PFSK-1 (cell line): ENCODE data around the gene SKI.

ENCODE experiments used
- FOXP2 ChIP-seq: optimal IDR thresholded peaks from 2 replicates; pipeline ENCODE3; 2011; ENCODE audit warnings: borderline replicate concordance, control low read depth, inconsistent platforms; ENCODE audit not compliant: insufficient read depth; ENCODE audit errors: extremely low read length, extremely low read depth
- POLR2AphosphoS5 ChIP-seq: IDR thresholded peaks from 2 replicates; pipeline ENCODE4 v1.6.1; 2012; ENCODE audit warnings: low read depth, mild to moderate bottlenecking, control low read depth, low read length, moderate library complexity
- SIN3A ChIP-seq: IDR thresholded peaks from 2 replicates; pipeline ENCODE4 v1.6.1; 2012; ENCODE audit warnings: mild to moderate bottlenecking, low read length, moderate library complexity, borderline replicate concordance; ENCODE audit not compliant: insufficient read depth
- TAF1 ChIP-seq: IDR thresholded peaks from 2 replicates; pipeline ENCODE4 v1.6.1; 2012; ENCODE audit warnings: low read length, control low read depth, borderline replicate concordance; ENCODE audit not compliant: insufficient read depth
- TF ChIP-seq, protein P1 (sequence below), 2 experiments: IDR thresholded peaks; 2 replicates each; pipeline versions ENCODE4 v1.6.1 to v1.8.0; 2011 to 2012; ENCODE audit warnings: low read depth in 2 of 2, low read length in 2 of 2, control low read depth in 1 of 2, inconsistent platforms in 1 of 2, mild to moderate bottlenecking in 1 of 2, moderate library complexity in 1 of 2; ENCODE audit not compliant: insufficient read depth in 1 of 2

Gene SKI

GRCh38 chr1:2257245-2257627, 29.1 kb downstream of the SKI start:
- no peak for TF ChIP-seq POLR2AphosphoS5
- no peak for TF ChIP-seq SIN3A
- TF ChIP-seq TAF1: no peak
- TF ChIP-seq FOXP2: no peak
- TF ChIP-seq, protein P1, sequence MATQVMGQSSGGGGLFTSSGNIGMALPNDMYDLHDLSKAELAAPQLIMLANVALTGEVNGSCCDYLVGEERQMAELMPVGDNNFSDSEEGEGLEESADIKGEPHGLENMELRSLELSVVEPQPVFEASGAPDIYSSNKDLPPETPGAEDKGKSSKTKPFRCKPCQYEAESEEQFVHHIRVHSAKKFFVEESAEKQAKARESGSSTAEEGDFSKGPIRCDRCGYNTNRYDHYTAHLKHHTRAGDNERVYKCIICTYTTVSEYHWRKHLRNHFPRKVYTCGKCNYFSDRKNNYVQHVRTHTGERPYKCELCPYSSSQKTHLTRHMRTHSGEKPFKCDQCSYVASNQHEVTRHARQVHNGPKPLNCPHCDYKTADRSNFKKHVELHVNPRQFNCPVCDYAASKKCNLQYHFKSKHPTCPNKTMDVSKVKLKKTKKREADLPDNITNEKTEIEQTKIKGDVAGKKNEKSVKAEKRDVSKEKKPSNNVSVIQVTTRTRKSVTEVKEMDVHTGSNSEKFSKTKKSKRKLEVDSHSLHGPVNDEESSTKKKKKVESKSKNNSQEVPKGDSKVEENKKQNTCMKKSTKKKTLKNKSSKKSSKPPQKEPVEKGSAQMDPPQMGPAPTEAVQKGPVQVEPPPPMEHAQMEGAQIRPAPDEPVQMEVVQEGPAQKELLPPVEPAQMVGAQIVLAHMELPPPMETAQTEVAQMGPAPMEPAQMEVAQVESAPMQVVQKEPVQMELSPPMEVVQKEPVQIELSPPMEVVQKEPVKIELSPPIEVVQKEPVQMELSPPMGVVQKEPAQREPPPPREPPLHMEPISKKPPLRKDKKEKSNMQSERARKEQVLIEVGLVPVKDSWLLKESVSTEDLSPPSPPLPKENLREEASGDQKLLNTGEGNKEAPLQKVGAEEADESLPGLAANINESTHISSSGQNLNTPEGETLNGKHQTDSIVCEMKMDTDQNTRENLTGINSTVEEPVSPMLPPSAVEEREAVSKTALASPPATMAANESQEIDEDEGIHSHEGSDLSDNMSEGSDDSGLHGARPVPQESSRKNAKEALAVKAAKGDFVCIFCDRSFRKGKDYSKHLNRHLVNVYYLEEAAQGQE (IDR thresholded peaks at IDR 0.05; ENCODE audit: insufficient read depth in 1 of 2, low read depth in 2 of 2, low read length in 2 of 2): no peak

GRCh38 chr1:2258122-2258681, 30.1 kb downstream of the SKI start:
- no peak for TF ChIP-seq POLR2AphosphoS5
- no peak for TF ChIP-seq TAF1
- no peak for TF ChIP-seq SIN3A
- TF ChIP-seq, protein P1 (IDR thresholded peaks at IDR 0.05; ENCODE audit: insufficient read depth in 1 of 2, low read depth in 2 of 2, low read length in 2 of 2): no peak
- TF ChIP-seq FOXP2: no peak

DNA sequence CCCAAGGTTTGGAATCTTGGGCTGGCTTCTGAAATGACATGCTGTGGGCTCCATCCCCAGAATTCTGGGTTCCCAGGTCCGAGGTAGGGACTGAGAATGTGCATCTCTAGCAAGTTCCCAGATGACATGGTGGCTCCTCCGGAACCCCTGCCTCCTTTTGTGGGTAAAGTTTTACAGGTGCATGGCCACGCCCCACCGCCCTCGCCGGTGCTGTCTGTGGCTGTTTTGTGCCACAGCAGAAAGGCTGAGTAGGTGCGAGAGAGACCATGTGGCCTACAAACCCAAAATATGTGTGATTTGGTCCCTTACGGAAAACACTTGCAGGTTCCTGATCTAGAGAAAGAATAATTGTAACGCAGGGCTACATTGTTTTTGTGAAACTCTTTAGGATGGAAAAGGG, 30.9 kb downstream of the SKI start:
- TF ChIP-seq, protein P1 (IDR thresholded peaks at IDR 0.05; ENCODE audit: insufficient read depth in 1 of 2, low read depth in 2 of 2, low read length in 2 of 2): no peak
- no peak for TF ChIP-seq TAF1
- TF ChIP-seq POLR2AphosphoS5: no peak
- no peak for TF ChIP-seq FOXP2
- no peak for TF ChIP-seq SIN3A

DNA sequence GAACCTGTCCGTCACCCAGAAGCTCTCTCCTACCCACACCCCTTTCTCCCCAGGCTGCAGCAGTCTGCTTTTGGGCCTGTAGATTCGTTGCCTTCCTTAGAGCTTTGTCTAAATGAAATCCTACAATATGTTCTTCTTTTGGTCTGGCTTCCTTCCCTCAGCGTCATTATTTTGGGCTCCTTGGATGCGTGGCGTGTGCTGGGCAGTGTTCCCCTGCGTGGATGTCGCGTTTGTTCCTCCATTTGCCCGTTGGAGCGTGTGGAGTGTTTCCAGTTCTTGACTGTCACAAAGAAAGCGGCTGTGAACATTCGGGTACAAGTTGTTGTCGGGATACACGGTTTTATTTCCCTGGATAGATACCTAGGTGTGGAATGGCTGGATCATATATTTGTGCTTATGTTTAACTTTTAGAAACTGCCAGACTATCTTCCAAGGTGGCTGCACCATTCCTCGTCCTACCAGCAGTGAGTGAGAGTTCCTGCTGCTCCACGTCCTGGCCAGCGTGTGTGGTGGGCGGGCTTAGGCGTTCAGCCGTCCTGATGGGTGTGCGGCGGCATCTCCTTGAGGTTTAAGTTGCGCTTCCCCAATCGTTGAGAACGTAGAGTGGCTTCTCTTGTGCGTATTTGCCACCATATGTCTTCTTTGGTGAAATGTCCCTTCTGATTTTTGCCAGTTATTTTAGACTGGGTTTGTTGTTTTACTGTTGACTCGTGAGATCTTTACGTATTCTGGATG, 31.7 kb downstream of the SKI start:
- TF ChIP-seq SIN3A (no peak), FOXP2 (no peak), POLR2AphosphoS5 (no peak), TAF1 (no peak)
- TF ChIP-seq, protein P1 (IDR thresholded peaks at IDR 0.05; ENCODE audit: insufficient read depth in 1 of 2, low read depth in 2 of 2, low read length in 2 of 2): no peak

DNA sequence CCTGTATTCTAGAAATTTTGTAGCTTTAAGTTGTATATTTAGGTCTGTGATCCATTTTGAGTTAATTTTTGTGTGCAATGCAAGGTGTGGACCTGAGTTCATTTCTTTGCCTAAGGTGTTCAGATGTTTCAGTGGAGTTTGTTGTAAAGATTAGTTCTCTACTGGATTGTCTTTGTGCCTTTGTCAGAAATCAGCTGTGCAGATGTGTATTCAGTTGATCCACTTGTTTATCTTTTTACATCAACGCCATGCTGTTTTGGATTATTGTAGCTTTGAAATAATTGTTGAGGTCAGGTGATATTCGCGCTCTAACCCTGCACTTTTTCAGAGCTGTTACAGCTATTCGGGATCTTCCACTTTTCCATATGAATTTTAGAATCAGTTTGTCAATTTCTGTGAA, 32.8 kb downstream of the SKI start:
- TF ChIP-seq POLR2AphosphoS5: no peak
- TF ChIP-seq, protein P1 (IDR thresholded peaks at IDR 0.05; ENCODE audit: insufficient read depth in 1 of 2, low read depth in 2 of 2, low read length in 2 of 2): no peak
